Measurements from ENCODE around the gene HYCC1. TPM values are rescaled to one million over a fixed set of nuclear protein-coding genes. Genes with fewer than 3 reads are reported as not detected.

Gene HYCC1
- total RNA-seq, 1 donor from 2014 or later = 35.0 TPM

GRCh38 chr7:23020742-23021401 is 6.9 kb upstream of the HYCC1 start:
- no peak for DNase-seq
- ATAC-seq (ENCODE audit: poor library complexity) = peak; percentile 79
- intact Hi-C loops (cut with DNase I) = no loop called here

GRCh38 chr7:23018750-23019149 is 4.8 kb upstream of the HYCC1 start:
- ATAC-seq (ENCODE audit: poor library complexity) (no peak), DNase-seq (no peak)
- intact Hi-C loops (cut with DNase I) = no loop called here

- DNase-seq (no peak), ATAC-seq (ENCODE audit: poor library complexity) (no peak)
- intact Hi-C loops (cut with DNase I) = no loop called here
These were observed 3.4 kb upstream of the HYCC1 start for GRCh38 chr7:23017309-23017708.

GRCh38 chr7:23016345-23017253 is 2.7 kb upstream of the HYCC1 start:
- intact Hi-C loops (cut with DNase I) = no loop called here
- no peak for ATAC-seq (ENCODE audit: poor library complexity)

GRCh38 chr7:23014681-23015080 is 751 bp upstream of the HYCC1 start:
- no peak for ATAC-seq (ENCODE audit: poor library complexity)
- intact Hi-C loops (cut with DNase I) = loop anchor here (5.0 kb wide), 1 partner anchor 157 kb away; no protein-coding TSS in a partner anchor
- DNase-seq = no peak

More at GRCh38 chr7:23016345-23017253, 2.7 kb upstream of the HYCC1 start:
- DNase-seq = no peak

- ATAC-seq (ENCODE audit: poor library complexity) (peak; percentile 1), DNase-seq (peak; percentile 61)
- intact Hi-C loops (cut with DNase I) = loop anchor here (5.0 kb wide), 1 partner anchor 156 kb away; no protein-coding TSS in a partner anchor
These were observed 819 bp downstream of the HYCC1 start for GRCh38 chr7:23012908-23013714.

GRCh38 chr7:23012186-23012585 is 1.7 kb downstream of the HYCC1 start:
- ATAC-seq (ENCODE audit: poor library complexity) = no peak
- intact Hi-C loops (cut with DNase I) = loop anchor here (5.0 kb wide), 1 partner anchor 155 kb away; no protein-coding TSS in a partner anchor
- no peak for DNase-seq

GRCh38 chr7:23011222-23011924 is 2.6 kb downstream of the HYCC1 start:
- DNase-seq (no peak), ATAC-seq (ENCODE audit: poor library complexity) (no peak)
- intact Hi-C loops (cut with DNase I) = loop anchor here (5.0 kb wide), 1 partner anchor 154 kb away; no protein-coding TSS in a partner anchor

- intact Hi-C loops (cut with DNase I) = no loop called here
- ATAC-seq (ENCODE audit: poor library complexity) = no peak
- no peak for DNase-seq
These were observed 4.6 kb downstream of the HYCC1 start for GRCh38 chr7:23009303-23009702.

GRCh38 chr7:23004247-23004520 is 9.7 kb downstream of the HYCC1 start:
- DNase-seq (no peak), ATAC-seq (ENCODE audit: poor library complexity) (no peak)
- intact Hi-C loops (cut with DNase I) = no loop called here

GRCh38 chr7:23003505-23004246 is 10.3 kb downstream of the HYCC1 start:
- no peak for DNase-seq
- intact Hi-C loops (cut with DNase I) = no loop called here
- ATAC-seq (ENCODE audit: poor library complexity) = no peak

- intact Hi-C loops (cut with DNase I) = no loop called here
- no peak for ATAC-seq (ENCODE audit: poor library complexity)
- no peak for DNase-seq
These were observed 11.2 kb downstream of the HYCC1 start for GRCh38 chr7:23002698-23003097.

- intact Hi-C loops (cut with DNase I) = no loop called here
- no peak for DNase-seq
- no peak for ATAC-seq (ENCODE audit: poor library complexity)
These were observed 12.3 kb downstream of the HYCC1 start for GRCh38 chr7:23001610-23002009.

- ATAC-seq (ENCODE audit: poor library complexity) (no peak), DNase-seq (no peak)
- intact Hi-C loops (cut with DNase I) = no loop called here
These were observed 13.2 kb downstream of the HYCC1 start for GRCh38 chr7:23000597-23001360.

- intact Hi-C loops (cut with DNase I) = no loop called here
- DNase-seq = no peak
- ATAC-seq (ENCODE audit: poor library complexity) = no peak
These were observed 15.4 kb downstream of the HYCC1 start for GRCh38 chr7:22998519-22998896.

GRCh38 chr7:22997871-22998518 is 15.9 kb downstream of the HYCC1 start:
- intact Hi-C loops (cut with DNase I) = no loop called here
- ATAC-seq (ENCODE audit: poor library complexity) (no peak), DNase-seq (no peak)

GRCh38 chr7:22996470-22996869 is 17.5 kb downstream of the HYCC1 start:
- no peak for ATAC-seq (ENCODE audit: poor library complexity)
- no peak for DNase-seq
- intact Hi-C loops (cut with DNase I) = no loop called here
